H1 (cell line): Measurements from ENCODE around the gene PIAS4. TPM values are rescaled to one million over a fixed set of nuclear protein-coding genes. Genes with fewer than 3 reads are reported as not detected.

ENCODE experiments used
- CTCF ChIA-PET: fragments of 300-600 bp; sonication (Branson Sonifier 250); formaldehyde crosslinking; loops from one replicate; lab custom pipeline; 2021; ENCODE audit not compliant: partially characterized antibody; lab: Charles Lee
- POLR2A ChIA-PET: fragments of 300-600 bp; sonication (Branson Sonifier 250); formaldehyde crosslinking; loops from one replicate; lab custom pipeline; 2021; ENCODE audit warnings: inconsistent platforms; ENCODE audit not compliant: partially characterized antibody; lab: Charles Lee
- DNase-seq, 2 experiments: peaks; one replicate each; pipeline versions ENCODE4 v3.0.0 to v3.0.0-alpha.2; 2010 to 2022; ENCODE audit warnings: low spot score in 2 of 2, low read depth in 1 of 2, mixed read lengths in 1 of 2
- FAIRE-seq: peaks from 2 replicates; lab custom pipeline; 2011; peaks lifted over from hg19 to GRCh38; lab: Jason Lieb, UNC
- H2AFZ ChIP-seq: 2 replicates; pipeline ENCODE4 v1.8.1; 2012; ENCODE audit warnings: low read length, inconsistent platforms
- H2AK5ac ChIP-seq: 2 replicates; pipeline ENCODE4 v1.6.1; 2013; ENCODE audit warnings: low read depth, low read length
- H2BK120ac ChIP-seq: replicated peaks from 2 replicates; pipeline ENCODE3; 2013; ENCODE audit warnings: low read depth, low read length, inconsistent platforms
- H2BK12ac ChIP-seq: 2 replicates; pipeline ENCODE4 v1.6.1; 2013; ENCODE audit warnings: low read depth, low read length
- H2BK15ac ChIP-seq: 2 replicates; pipeline ENCODE4 v1.6.1; 2013; ENCODE audit warnings: low read length
- H2BK20ac ChIP-seq: 2 replicates; pipeline ENCODE4 v1.6.1; 2013; ENCODE audit warnings: low read length
- H2BK5ac ChIP-seq: 2 replicates; pipeline ENCODE4 v1.6.1; 2013; ENCODE audit warnings: low read depth, low read length
- H3K14ac ChIP-seq: 2 replicates; pipeline ENCODE4 v1.6.1; 2013; ENCODE audit warnings: inconsistent platforms; ENCODE audit not compliant: insufficient read length
- H3K18ac ChIP-seq: 2 replicates; pipeline ENCODE4 v1.6.1; 2013; ENCODE audit warnings: low read length; ENCODE audit errors: extremely low read depth
- H3K23ac ChIP-seq: 2 replicates; pipeline ENCODE4 v1.6.1; 2013; ENCODE audit warnings: inconsistent platforms; ENCODE audit not compliant: insufficient read length
- H3K23me2 ChIP-seq: 2 replicates; pipeline ENCODE4 v1.6.1; 2013; ENCODE audit warnings: low read depth, low read length
- H3K27ac ChIP-seq: 2 replicates; pipeline ENCODE4 v1.6.1; 2011; ENCODE audit warnings: low read depth, low read length, inconsistent platforms
- H3K27me3 ChIP-seq, 4 experiments: replicated peaks in 1 of 4; 1 replicate in 1 of 4; 2 replicates in 3 of 4; pipeline versions ENCODE4 v1.6.1 to v1.8.1; 2011 to 2013; ENCODE audit warnings: low read length in 3 of 4, mild to moderate bottlenecking in 3 of 4, inconsistent platforms in 2 of 4, mixed read lengths in 2 of 4, moderate library complexity in 1 of 4; ENCODE audit not compliant: control insufficient read depth in 3 of 4, insufficient read depth in 3 of 4; ENCODE audit errors: extremely low read depth in 1 of 4
- H3K36me3 ChIP-seq, 4 experiments: 2 replicates each; pipeline versions ENCODE4 v1.6.1 to v1.8.1; 2011 to 2013; ENCODE audit warnings: mild to moderate bottlenecking in 4 of 4, low read length in 3 of 4, moderate library complexity in 2 of 4, control low read depth in 1 of 4, inconsistent platforms in 1 of 4; ENCODE audit not compliant: insufficient read depth in 4 of 4, control insufficient read depth in 2 of 4
- H3K4ac ChIP-seq: replicated peaks from 2 replicates; pipeline ENCODE3; 2013; ENCODE audit warnings: low read length, low read depth, mixed read lengths, inconsistent platforms; ENCODE audit not compliant: insufficient read length
- H3K4me1 ChIP-seq, 4 experiments: replicated peaks in 1 of 4; 1 replicate in 1 of 4; 2 replicates in 3 of 4; pipeline versions ENCODE4 v1.6.1 to v1.8.1; 2011 to 2013; ENCODE audit warnings: low read length in 3 of 4, inconsistent platforms in 2 of 4, mixed read lengths in 1 of 4; ENCODE audit not compliant: insufficient read depth in 4 of 4, control insufficient read depth in 3 of 4
- H3K4me2 ChIP-seq, 2 experiments: 2 replicates each; pipeline versions ENCODE4 v1.6.1 to v1.8.1; 2011 to 2013; ENCODE audit warnings: low read depth in 2 of 2, low read length in 2 of 2, control low read depth in 1 of 2, inconsistent platforms in 1 of 2, mild to moderate bottlenecking in 1 of 2; ENCODE audit not compliant: insufficient read depth in 1 of 2
- H3K4me3 ChIP-seq, 4 experiments: fragments of 200-600, 300-600 bp in 1 of 4; sonication (generic), shearing (Covaris generic), sonication (Bioruptor Twin) in 1 of 4; 2 replicates each; pipeline versions ENCODE4 v1.5.1 to v1.8.1; 2011 to 2016; ENCODE audit warnings: low read length in 4 of 4, low read depth in 3 of 4, control low read depth in 2 of 4, inconsistent platforms in 2 of 4, mild to moderate bottlenecking in 2 of 4, mixed read lengths in 1 of 4, moderate library complexity in 1 of 4; ENCODE audit not compliant: insufficient read depth in 2 of 4; ENCODE audit errors: extremely low read depth in 1 of 4
- H3K56ac ChIP-seq: replicated peaks from 2 replicates; pipeline ENCODE3; 2013; ENCODE audit warnings: low read depth, mild to moderate bottlenecking, mixed read lengths, low read length, inconsistent platforms; ENCODE audit not compliant: insufficient read length
- H3K79me1 ChIP-seq: 2 replicates; pipeline ENCODE4 v1.6.1; 2013; ENCODE audit warnings: low read depth, low read length, control low read depth
- H3K79me2 ChIP-seq, 2 experiments: 2 replicates each; pipeline versions ENCODE4 v1.6.1 to v1.8.1; 2012 to 2013; ENCODE audit warnings: low read length in 2 of 2, mild to moderate bottlenecking in 2 of 2, inconsistent platforms in 1 of 2; ENCODE audit not compliant: insufficient read depth in 2 of 2, control insufficient read depth in 1 of 2
- H3K9ac ChIP-seq, 4 experiments: replicated peaks in 1 of 4; 1 replicate in 1 of 4; 2 replicates in 3 of 4; pipeline versions ENCODE4 v1.6.1 to v1.8.1; 2011 to 2013; ENCODE audit warnings: low read depth in 3 of 4, low read length in 3 of 4, control low read depth in 2 of 4, mild to moderate bottlenecking in 2 of 4, moderate library complexity in 2 of 4, inconsistent platforms in 1 of 4; ENCODE audit errors: extremely low read depth in 1 of 4
- H3K9me3 ChIP-seq, 2 experiments: 2 replicates each; pipeline versions ENCODE4 v1.6.1 to v1.8.1; 2012 to 2013; ENCODE audit warnings: mild to moderate bottlenecking in 2 of 2, moderate library complexity in 2 of 2, control low read depth in 1 of 2, inconsistent platforms in 1 of 2, low read depth in 1 of 2, low read length in 1 of 2, mixed read lengths in 1 of 2; ENCODE audit not compliant: insufficient read depth in 2 of 2
- H4K20me1 ChIP-seq, 2 experiments: replicated peaks in 1 of 2; 2 replicates each; pipeline versions ENCODE3 to v1.8.1; 2011 to 2013; ENCODE audit warnings: inconsistent platforms in 2 of 2, low read length in 2 of 2, mild to moderate bottlenecking in 1 of 2; ENCODE audit not compliant: insufficient read depth in 2 of 2, control insufficient read depth in 1 of 2
- H4K5ac ChIP-seq: 2 replicates; pipeline ENCODE4 v1.6.1; 2013; ENCODE audit warnings: low read length, low read depth, mixed read lengths, inconsistent platforms; ENCODE audit not compliant: insufficient read length
- H4K8ac ChIP-seq: 2 replicates; pipeline ENCODE4 v1.8.0; 2013; ENCODE audit warnings: mild to moderate bottlenecking, moderate library complexity, low read length, inconsistent platforms; ENCODE audit not compliant: insufficient read depth; ENCODE audit errors: extremely low read depth
- H4K91ac ChIP-seq: replicated peaks from 2 replicates; pipeline ENCODE3; 2013; ENCODE audit warnings: low read length, mixed read lengths, inconsistent platforms; ENCODE audit not compliant: insufficient read length
- ASH2L ChIP-seq: fragments of 200-600, 300-600 bp; sonication (generic); IDR thresholded peaks from one replicate; pipeline ENCODE4 v1.7.1; 2017; ENCODE audit warnings: low read length
- CBX8 ChIP-seq: fragments of 300-800, 300-1000 bp; sonication (generic); IDR thresholded peaks from 2 replicates; pipeline ENCODE4 v1.7.1; 2016; ENCODE audit warnings: low read depth, low read length, borderline replicate concordance
- CHD2 ChIP-seq: IDR thresholded peaks from 2 replicates; pipeline ENCODE4 v1.6.1; 2012; ENCODE audit warnings: low read length, improper control_type of control experiment
- E2F6 ChIP-seq: IDR thresholded peaks from 2 replicates; pipeline ENCODE4 v1.6.1; 2012; ENCODE audit warnings: inconsistent platforms
- POLR2A ChIP-seq, 2 experiments: IDR thresholded peaks; 1 replicate in 1 of 2; 2 replicates in 1 of 2; pipeline ENCODE4 v1.6.1; 2011; ENCODE audit warnings: low read depth in 2 of 2, low read length in 2 of 2, mild to moderate bottlenecking in 2 of 2; ENCODE audit errors: control extremely low read depth in 1 of 2
- POU5F1 ChIP-seq: IDR thresholded peaks from 2 replicates; pipeline ENCODE4 v1.6.1; 2011; ENCODE audit warnings: low read depth, mild to moderate bottlenecking, low read length, moderate library complexity
- SP1 ChIP-seq: IDR thresholded peaks from 2 replicates; pipeline ENCODE4 v1.6.1; 2011; ENCODE audit warnings: low read depth, low read length
- TAF1 ChIP-seq: IDR thresholded peaks from 2 replicates; pipeline ENCODE4 v1.6.1; 2011; ENCODE audit warnings: mild to moderate bottlenecking, low read depth, low read length
- WGBS, 2 experiments: shearing (Covaris generic) in 1 of 2; methylation state at CpG; one replicate each; pipeline versions ENCODE4 v1.1.6 to v1.1.7; 2013 to 2015; ENCODE audit warnings: low lambda C conversion rate in 2 of 2, mixed read lengths in 2 of 2, inconsistent platforms in 1 of 2, low coverage in 1 of 2, missing lambda C conversion rate in 1 of 2; ENCODE audit not compliant: insufficient replicate concordance in 2 of 2, insufficient coverage in 1 of 2, insufficient read length in 1 of 2; ENCODE audit errors: extremely low coverage in 1 of 2, missing lambda C conversion rate in 1 of 2; 5-methylcytosine and 5-hydroxymethylcytosine counted together
- polyA plus RNA-seq, 7 experiments: library from polyadenylated mRNA; depleted of rRNA in 3 of 7; stranded (reverse) in 5 of 7; unstranded in 2 of 7; fragments of >200 nt in 5 of 7; fragments of 200-250 nt in 2 of 7; gene quantifications; 1 replicate in 5 of 7; 2 replicates in 1 of 7; 4 replicates in 1 of 7; pipeline versions ENCODE4 v1.2.1 to v1.2.3, GENCODE V29; 2011 to 2013; ENCODE audit warnings: missing spikeins in 2 of 7, mixed read lengths in 2 of 7
- total RNA-seq: library from RNA; stranded (reverse); fragmentation: NEBNext Ultra II Directional; extraction: Animal tissue kit (Norgen Biotek cat#: 25700); gene quantifications from 2 replicates; pipeline ENCODE4 v1.2.1, GENCODE V29; 2021

Gene PIAS4
- total and polyA plus RNA-seq, 2 of the 8 experiments (the other 6 are each of a cell fraction or from before 2014, with no cell fraction given) = 30.2 to 51.4 TPM

GRCh38 chr19:4067396-4068046 is 60.0 kb downstream of the PIAS4 start:
- H3K14ac ChIP-seq = no peak overlapping the region
- H3K56ac ChIP-seq = no peak overlapping the region
- H2AFZ ChIP-seq = no peak overlapping the region
- no peak for FAIRE-seq
- H2BK5ac ChIP-seq = no peak overlapping the region
- H4K8ac ChIP-seq = no peak overlapping the region; the same call in 1 of the 2 replicates
- H3K27ac ChIP-seq = no peak overlapping the region
- H3K9me3 ChIP-seq = no peaks in the 10 kb centered on the region
- peaks cover 7 to 13% of the 10 kb centered on the region in 2 experiments for H4K20me1 ChIP-seq
- TF ChIP-seq E2F6 (no peak), CBX8 (no peak), TAF1 (no peak), SP1 (no peak), ASH2L (no peak), POU5F1 (no peak), CHD2 (no peak), POLR2A (IDR thresholded peaks at IDR 0.05; ENCODE audit: control extremely low read depth in 1 of 2, low read depth in 2 of 2, low read length in 2 of 2) (no peak)
- no peak overlapping the region for H3K4ac ChIP-seq
- ChIA-PET CTCF (no interaction called here), POLR2A (no interaction called here)
- H2BK20ac ChIP-seq = no peak overlapping the region
- peaks cover 2% of the 10 kb centered on the region; the same call in 1 of the 2 replicates for H3K79me1 ChIP-seq
- no peak overlapping the region for H4K5ac ChIP-seq
- no peaks in the 10 kb centered on the region for H3K36me3 ChIP-seq
- H3K27me3 ChIP-seq = peaks cover 10 to 24% (median 22%) of the 10 kb centered on the region in 4 experiments
- no peak overlapping the region for H2AK5ac ChIP-seq
- H2BK120ac ChIP-seq = no peak overlapping the region
- DNase-seq = no peak
- peaks cover 6% of the 10 kb centered on the region; the same call in 1 of the 2 replicates for H3K23me2 ChIP-seq
- peaks cover 14 to 26% of the 10 kb centered on the region in 2 experiments; a peak in 3 of 4 replicates for H3K79me2 ChIP-seq
- no peak overlapping the region for H2BK15ac ChIP-seq
- peaks cover 0 to 13% (median 8%) of the 10 kb centered on the region in 4 experiments; a peak in 5 of 7 replicates for H3K4me1 ChIP-seq
- H3K9ac ChIP-seq = no peak overlapping the region
- peak overlapping the region; percentile 66 to 68 for H3K4me2 ChIP-seq
- H3K4me3 ChIP-seq = peak overlapping the region; percentile 23 to 93 (median 40); a peak in 7 of 8 replicates
- H3K18ac ChIP-seq = no peak overlapping the region
- 0% methylated on average over 9 of the region's 58 CpGs; no CpG with 5 or more reads in 1 of the 2 experiments for WGBS, 2 experiments
- no peak overlapping the region for H2BK12ac ChIP-seq
- no peak overlapping the region for H3K23ac ChIP-seq
- H4K91ac ChIP-seq = no peak overlapping the region
